ENCODE data around the gene SNX17. TPM values are rescaled to one million over a fixed set of nuclear protein-coding genes. Genes with fewer than 3 reads are reported as not detected.

SNX17 gene
- total and polyA plus RNA-seq, 2 of the 13 experiments (the other 11 are each of a cell fraction or from before 2014, with no cell fraction given) = 75.0 to 109 TPM

DNA sequence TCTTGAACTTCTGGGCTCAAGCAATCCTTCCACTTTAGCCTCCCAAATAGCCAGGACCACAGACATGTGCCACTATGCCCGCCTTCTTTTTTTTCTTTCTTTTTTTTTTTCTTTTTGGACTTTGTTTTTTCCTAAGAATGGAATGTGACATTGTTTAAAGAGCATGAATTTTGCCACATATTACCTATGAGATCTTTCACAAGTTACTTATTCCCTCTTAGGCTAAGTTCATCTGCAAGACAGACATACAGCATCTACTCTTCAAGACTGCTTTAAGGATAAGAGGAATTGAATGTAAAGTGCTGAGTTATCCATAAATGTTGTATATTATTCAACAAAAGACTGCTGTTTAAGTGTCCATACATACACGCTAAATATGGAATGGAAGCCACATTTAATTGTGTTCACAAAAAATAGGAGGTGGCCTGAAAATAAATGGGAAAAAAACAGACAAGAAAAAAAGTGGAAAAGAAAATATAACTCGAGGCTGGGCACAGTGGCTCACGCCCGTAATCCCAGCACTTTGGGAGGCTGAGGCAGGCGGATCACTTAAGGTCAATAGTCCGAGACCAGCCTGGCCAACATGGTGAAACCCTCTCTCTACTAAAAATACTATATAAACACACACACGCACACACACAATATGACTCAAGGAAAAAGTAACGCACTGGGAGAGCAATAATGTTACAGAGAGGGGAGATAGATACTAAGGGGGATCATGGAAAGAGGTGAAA lies 42.2 kb downstream of the SNX17 start (continued):
- TF ChIP-seq ZNF362 (CRISPR knock-in tag; IDR thresholded peaks at IDR 0.05; ENCODE audit: borderline replicate concordance) (peak; percentile 94), DRAP1 (CRISPR knock-in tag; IDR thresholded peaks at IDR 0.05) (peak; percentile 39; the same call in 1 of the 2 replicates), DNMT1 (CRISPR knock-in tag; IDR thresholded peaks at IDR 0.05) (no peak), SIN3B (IDR thresholded peaks at IDR 0.05; ENCODE audit: low read length) (no peak; the same call in 1 of the 2 replicates), ZNF614 (CRISPR knock-in tag; IDR thresholded peaks at IDR 0.05; ENCODE audit: borderline replicate concordance) (peak; percentile 62; the same call in 1 of the 2 replicates), ZNF737 (CRISPR knock-in tag; IDR thresholded peaks at IDR 0.05; ENCODE audit: borderline replicate concordance) (no peak), ZNF619 (CRISPR knock-in tag; IDR thresholded peaks at IDR 0.05) (no peak), NR1H2 (CRISPR knock-in tag; IDR thresholded peaks at IDR 0.05; ENCODE audit: borderline replicate concordance, low read depth) (no peak), MEIS2 (CRISPR knock-in tag; IDR thresholded peaks at IDR 0.05) (no peak), CENPX (CRISPR knock-in tag; IDR thresholded peaks at IDR 0.05) (no peak), HNF4A (CRISPR knock-in tag; IDR thresholded peaks at IDR 0.05) (peak; percentile 67; the same call in 1 of the 2 replicates), AKAP8 (CRISPR knock-in tag; IDR thresholded peaks at IDR 0.05) (no peak), POGZ (CRISPR knock-in tag; IDR thresholded peaks at IDR 0.05) (peak; percentile 13; the same call in 1 of the 2 replicates), SMARCE1 (IDR thresholded peaks at IDR 0.05; ENCODE audit: borderline replicate concordance) (no peak), REXO4 (CRISPR knock-in tag; IDR thresholded peaks at IDR 0.05; ENCODE audit: borderline replicate concordance) (no peak)
- TF ChIP-seq, protein P1, sequence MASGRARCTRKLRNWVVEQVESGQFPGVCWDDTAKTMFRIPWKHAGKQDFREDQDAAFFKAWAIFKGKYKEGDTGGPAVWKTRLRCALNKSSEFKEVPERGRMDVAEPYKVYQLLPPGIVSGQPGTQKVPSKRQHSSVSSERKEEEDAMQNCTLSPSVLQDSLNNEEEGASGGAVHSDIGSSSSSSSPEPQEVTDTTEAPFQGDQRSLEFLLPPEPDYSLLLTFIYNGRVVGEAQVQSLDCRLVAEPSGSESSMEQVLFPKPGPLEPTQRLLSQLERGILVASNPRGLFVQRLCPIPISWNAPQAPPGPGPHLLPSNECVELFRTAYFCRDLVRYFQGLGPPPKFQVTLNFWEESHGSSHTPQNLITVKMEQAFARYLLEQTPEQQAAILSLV (CRISPR knock-in tag; IDR thresholded peaks at IDR 0.05; ENCODE audit: borderline replicate concordance) = no peak
- TF ChIP-seq, protein P2, sequence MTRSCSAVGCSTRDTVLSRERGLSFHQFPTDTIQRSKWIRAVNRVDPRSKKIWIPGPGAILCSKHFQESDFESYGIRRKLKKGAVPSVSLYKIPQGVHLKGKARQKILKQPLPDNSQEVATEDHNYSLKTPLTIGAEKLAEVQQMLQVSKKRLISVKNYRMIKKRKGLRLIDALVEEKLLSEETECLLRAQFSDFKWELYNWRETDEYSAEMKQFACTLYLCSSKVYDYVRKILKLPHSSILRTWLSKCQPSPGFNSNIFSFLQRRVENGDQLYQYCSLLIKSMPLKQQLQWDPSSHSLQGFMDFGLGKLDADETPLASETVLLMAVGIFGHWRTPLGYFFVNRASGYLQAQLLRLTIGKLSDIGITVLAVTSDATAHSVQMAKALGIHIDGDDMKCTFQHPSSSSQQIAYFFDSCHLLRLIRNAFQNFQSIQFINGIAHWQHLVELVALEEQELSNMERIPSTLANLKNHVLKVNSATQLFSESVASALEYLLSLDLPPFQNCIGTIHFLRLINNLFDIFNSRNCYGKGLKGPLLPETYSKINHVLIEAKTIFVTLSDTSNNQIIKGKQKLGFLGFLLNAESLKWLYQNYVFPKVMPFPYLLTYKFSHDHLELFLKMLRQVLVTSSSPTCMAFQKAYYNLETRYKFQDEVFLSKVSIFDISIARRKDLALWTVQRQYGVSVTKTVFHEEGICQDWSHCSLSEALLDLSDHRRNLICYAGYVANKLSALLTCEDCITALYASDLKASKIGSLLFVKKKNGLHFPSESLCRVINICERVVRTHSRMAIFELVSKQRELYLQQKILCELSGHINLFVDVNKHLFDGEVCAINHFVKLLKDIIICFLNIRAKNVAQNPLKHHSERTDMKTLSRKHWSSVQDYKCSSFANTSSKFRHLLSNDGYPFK (CRISPR knock-in tag; IDR thresholded peaks at IDR 0.05; ENCODE audit: borderline replicate concordance) = no peak
- TF ChIP-seq, protein P3, sequence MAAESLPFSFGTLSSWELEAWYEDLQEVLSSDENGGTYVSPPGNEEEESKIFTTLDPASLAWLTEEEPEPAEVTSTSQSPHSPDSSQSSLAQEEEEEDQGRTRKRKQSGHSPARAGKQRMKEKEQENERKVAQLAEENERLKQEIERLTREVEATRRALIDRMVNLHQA (CRISPR knock-in tag; IDR thresholded peaks at IDR 0.05) = no peak
- TF ChIP-seq, protein P4, sequence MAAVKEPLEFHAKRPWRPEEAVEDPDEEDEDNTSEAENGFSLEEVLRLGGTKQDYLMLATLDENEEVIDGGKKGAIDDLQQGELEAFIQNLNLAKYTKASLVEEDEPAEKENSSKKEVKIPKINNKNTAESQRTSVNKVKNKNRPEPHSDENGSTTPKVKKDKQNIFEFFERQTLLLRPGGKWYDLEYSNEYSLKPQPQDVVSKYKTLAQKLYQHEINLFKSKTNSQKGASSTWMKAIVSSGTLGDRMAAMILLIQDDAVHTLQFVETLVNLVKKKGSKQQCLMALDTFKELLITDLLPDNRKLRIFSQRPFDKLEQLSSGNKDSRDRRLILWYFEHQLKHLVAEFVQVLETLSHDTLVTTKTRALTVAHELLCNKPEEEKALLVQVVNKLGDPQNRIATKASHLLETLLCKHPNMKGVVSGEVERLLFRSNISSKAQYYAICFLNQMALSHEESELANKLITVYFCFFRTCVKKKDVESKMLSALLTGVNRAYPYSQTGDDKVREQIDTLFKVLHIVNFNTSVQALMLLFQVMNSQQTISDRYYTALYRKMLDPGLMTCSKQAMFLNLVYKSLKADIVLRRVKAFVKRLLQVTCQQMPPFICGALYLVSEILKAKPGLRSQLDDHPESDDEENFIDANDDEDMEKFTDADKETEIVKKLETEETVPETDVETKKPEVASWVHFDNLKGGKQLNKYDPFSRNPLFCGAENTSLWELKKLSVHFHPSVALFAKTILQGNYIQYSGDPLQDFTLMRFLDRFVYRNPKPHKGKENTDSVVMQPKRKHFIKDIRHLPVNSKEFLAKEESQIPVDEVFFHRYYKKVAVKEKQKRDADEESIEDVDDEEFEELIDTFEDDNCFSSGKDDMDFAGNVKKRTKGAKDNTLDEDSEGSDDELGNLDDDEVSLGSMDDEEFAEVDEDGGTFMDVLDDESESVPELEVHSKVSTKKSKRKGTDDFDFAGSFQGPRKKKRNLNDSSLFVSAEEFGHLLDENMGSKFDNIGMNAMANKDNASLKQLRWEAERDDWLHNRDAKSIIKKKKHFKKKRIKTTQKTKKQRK (IDR thresholded peaks at IDR 0.05; ENCODE audit: low read length) = no peak

Data from HepG2 (cell line).